ENCODE measurements around the gene MARCO.

MARCO gene, protein sequence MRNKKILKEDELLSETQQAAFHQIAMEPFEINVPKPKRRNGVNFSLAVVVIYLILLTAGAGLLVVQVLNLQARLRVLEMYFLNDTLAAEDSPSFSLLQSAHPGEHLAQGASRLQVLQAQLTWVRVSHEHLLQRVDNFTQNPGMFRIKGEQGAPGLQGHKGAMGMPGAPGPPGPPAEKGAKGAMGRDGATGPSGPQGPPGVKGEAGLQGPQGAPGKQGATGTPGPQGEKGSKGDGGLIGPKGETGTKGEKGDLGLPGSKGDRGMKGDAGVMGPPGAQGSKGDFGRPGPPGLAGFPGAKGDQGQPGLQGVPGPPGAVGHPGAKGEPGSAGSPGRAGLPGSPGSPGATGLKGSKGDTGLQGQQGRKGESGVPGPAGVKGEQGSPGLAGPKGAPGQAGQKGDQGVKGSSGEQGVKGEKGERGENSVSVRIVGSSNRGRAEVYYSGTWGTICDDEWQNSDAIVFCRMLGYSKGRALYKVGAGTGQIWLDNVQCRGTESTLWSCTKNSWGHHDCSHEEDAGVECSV

DNA sequence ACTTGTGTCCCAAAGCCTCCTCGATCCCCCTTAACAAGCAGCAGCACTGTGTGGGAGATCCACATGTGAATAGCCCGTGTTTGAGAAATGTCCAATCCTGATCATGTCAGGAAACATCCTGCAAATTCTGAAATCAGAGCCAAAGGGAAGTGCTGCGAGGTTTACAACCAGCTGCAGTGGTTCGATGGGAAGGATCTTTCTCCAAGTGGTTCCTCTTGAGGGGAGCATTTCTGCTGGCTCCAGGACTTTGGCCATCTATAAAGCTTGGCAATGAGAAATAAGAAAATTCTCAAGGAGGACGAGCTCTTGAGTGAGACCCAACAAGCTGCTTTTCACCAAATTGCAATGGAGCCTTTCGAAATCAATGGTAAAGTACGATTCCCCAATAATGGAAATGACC, at the start of gene MARCO:
TSS of gene MARCO (plus strand) at position 164 of the 400 bp plus-strand sequence. CDS start at position 271, 107 bp downstream.
- no peak for DNase-seq

DNA sequence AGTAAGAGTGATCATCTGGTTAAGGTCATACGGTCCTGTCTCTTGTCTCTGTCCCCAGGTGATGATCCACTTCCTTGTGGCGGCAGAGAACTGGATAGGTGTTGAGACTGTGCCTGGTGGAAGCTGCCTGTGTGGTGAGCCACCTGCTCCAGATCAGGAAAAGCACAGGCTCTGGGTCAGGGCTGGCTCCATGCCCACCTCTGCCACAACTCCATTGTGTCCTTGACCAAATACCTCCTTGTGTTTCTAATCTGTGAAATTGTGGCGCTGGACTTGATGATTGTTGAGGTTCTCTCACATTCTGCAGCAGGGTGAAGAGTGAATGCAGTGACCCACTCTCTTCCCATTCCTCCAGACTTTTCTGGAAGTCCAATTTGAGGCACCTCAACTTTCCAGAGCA, 48.9 kb upstream of the MARCO start:
- DNase-seq = no peak

DNA sequence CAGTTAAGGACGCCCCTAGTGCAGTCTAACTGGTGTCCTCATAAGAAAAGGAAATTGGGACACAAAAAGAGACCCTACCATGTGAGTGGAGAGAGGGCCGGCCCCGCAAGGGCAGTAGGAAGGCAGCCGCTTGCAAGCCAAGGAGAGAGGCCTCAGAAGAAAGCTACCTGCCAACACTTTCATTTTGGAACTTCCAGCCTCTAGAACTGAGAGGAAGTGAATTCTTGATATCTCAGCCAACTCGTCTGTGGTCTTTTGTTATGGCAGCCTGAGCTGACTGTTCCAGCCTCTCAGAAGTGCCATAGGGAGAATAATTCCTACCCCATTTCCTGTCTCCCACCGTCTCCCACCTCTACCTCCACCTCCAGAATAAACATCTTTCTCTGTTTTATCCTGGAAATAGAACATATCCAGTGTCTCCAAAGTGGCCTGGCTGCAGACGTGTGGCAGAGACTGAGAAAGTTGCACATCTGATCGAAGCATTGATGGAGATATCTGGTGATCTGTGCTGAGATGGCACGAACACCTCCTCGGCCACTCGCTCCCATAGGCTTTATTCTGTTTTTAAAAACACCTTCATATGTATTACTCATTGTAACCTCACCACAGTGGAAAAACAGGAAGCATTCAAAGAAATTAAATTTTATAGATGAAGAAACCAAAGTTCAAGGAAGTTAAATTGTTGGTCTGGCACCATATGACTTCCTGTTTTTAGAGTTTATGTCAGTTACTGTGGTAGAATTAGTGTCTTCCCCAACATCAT, 39.5 kb upstream of the MARCO start:
- DNase-seq = no peak

- no peak for DNase-seq
These were observed 39.0 kb upstream of the MARCO start for GRCh38 chr2:118903029-118903351.

- no peak for DNase-seq
These were observed 38.2 kb upstream of the MARCO start for GRCh38 chr2:118903551-118904479.

GRCh38 chr2:118905206-118905605, 36.8 kb upstream of the MARCO start:
- no peak for DNase-seq

GRCh38 chr2:118906186-118906585, 35.8 kb upstream of the MARCO start:
- DNase-seq = no peak

DNA sequence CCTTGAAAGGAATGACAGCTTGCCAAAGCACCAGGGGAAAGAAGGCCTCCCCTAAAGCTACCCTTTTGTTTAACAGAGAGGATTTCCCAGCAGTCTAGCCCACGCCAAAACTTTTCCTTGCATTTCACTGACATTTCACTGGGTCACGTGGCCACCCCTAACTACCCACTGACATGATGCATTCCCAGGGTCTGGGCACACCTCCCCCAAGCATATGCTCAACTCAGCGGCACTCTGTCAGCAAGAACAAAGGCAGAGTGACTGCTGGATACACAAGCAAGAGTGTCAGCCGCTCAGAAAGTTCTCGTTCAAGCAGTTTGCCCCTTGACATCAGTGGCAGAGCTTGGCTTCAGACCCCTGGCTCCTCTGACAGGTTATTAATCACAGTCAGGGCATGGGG, 34.2 kb upstream of the MARCO start:
- no peak for DNase-seq

DNA sequence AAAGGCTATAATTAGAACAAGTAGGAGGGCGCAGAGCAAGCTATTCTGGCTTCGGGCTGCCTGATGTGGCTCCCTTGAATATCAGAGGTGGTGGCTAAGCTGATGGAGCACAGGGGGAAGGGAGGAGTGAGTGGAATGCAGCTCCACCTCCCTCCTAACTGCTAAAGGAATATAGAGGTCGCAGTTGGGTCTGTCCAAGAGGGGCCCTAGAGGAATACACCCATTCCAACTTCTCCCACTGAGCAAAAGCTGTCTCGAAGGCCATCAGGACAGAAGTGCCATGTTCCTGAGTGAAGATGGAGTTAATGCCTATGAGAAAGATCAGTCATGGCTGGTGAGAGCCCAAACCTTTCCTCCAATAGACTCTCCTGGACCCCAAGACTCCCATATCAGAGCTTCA, 32.8 kb upstream of the MARCO start:
- no peak for DNase-seq

DNA sequence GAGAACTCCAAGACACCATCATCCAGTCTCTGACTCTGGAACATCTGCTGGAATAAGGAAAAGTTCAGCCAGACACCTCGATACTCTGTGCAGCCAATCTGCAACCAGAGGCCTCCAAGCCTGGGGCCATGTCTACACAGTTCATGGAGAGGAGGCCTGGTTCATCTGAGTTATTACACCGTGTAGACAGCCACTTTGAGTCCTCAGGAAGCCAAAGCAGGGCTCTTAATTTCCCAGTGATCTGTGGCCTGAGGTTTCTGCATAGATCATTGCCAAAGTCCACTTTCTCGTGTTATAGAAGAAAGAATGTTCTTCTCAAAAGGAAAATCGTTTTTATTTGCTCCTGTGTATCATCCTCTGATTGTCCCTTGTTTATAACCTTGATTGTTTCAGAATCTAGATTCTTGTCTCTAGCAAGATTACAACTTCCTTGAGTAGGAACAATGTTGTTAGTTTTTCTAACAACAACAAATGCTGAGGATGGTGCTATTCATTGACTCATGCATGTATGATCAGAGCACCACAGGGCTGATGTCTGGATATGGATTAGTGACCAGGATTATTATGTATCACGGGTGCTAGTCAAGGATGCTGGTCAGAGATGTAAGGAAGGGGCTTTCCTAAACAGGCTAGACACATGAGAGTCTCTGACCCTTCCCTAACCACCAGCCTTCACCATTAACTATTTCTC, 30.7 kb upstream of the MARCO start:
- no peak for DNase-seq

GRCh38 chr2:118911936-118912335, 30.1 kb upstream of the MARCO start:
- no peak for DNase-seq

DNA sequence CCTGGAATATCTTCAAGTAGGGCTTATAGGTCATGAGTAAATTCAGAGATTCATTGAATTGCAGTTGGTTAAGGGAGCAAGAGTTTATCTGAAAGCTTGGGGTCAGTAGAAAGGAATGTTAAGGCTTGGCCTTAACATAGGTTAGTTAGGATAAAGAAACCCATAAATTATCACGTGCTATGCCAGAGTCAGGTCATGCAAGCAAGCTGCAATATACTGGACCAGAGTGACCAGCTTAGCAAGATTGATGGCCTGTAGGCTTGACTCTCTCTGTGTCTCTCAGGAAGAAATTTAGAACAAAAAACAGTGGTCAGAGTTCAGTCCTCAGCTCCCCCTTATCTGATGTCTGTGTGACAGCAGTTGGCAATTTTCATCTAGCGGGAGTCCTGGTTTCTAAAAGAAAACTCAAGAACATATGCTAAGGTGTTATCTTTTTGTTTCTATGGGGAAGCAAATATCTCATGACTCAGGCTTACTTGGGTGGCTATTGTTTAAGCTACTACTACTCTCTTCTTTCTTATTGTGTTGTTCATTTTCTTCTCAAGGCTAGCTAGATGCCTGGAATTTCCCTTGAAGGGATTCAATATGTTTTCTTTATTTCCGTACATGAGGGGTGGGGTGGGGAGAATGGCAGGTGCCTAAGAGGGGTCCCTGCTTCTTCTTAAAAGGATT, 28.7 kb upstream of the MARCO start:
- no peak for DNase-seq

DNA sequence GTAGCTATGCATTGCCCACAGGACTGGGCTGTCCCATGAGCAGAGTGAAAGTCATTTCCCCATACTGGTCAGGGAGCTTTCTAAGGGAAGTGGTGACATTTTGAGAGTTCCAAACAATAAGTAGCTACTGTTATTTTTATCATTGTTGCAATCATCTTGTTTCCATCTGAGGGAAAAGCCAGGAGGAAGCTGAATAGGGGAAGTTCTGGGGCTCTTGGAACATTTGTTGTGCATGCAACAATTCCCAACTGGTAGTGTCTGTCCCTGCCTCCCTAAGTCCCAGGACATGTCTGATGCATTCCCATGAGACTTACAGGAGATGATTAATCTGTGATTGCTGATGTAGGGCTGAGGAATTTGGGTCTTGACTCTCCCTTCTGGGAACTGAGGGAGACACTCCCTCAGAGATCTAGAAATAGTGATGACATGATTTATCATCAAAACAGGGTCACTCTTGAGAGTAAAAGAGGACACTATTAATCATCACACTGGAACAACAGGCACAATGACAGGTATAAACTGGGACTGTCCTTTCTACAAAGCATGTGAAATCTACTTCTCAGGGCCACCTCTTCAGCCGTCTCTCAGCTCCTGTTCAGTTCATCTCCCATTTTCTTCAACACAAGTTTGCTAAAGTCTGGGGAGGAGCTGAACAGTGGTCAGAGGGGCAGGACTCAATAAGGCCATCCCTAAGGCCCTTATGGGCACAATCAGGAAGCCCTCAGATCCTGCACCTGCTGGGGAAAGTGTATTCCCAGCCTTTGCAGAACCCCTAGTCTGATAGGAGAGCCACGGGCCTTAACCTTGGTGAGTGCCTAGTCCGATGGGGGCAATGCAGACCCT, 28.0 kb upstream of the MARCO start:
- no peak for DNase-seq

- DNase-seq = no peak
These were observed 27.1 kb upstream of the MARCO start for GRCh38 chr2:118914721-118915453.

GRCh38 chr2:118918017-118918416, 24.0 kb upstream of the MARCO start:
- no peak for DNase-seq

DNA sequence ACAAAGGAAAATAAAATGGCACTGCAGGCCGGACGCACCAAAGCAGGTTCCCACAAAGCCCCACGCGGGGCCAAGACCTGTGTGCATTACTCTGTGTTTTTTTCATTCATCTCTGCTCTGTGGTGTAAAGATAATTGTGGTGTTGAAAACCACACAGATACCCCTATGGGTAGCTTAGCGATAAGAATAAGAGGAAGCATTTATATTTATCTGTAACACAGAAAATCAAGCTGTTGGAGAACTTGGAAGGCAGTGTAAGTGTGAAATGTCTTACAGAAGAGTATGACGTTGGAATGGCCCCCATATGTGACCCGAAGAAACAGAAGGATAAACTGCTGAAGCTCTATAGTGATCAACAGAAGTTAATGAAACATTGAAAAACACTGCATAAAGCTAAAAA, 20.3 kb upstream of the MARCO start:
- no peak for DNase-seq

DNA sequence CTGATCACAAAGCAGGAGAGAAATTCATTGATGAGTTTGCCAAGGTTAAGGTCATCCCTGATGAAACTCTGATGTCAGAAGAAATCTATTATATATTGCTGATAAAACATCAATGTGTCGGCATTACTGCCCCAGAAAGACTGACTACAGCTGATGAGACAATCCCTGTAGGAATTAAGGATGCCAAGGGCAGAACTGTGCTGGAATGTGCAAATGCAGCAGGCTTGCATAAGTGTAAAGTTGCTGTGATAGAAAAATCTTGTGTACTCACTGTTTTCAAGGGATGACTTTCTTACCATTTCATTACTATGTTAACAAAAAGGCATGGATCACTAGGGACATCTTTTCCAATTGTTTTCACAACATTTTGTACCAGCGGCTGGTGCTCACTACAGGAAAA, 19.7 kb upstream of the MARCO start:
- DNase-seq = no peak

DNA sequence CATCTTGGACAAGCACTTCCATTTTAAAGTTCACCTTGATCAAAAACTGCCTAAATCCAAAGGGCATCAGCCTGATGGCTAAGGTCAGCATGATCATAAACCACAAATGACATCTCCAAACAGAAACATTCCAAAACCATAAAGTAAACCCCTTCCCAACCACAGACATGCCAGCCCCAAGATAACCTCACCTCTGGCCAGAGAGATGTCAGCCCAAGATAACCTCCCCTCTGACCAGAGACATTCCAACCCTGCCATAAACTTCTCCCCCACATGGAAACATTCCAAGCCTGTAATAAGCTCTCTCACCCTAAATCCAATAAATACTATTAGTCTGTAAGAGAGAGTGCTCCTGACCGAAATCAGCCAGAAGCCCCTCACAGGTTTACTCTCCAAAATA, 18.6 kb upstream of the MARCO start:
- no peak for DNase-seq

GRCh38 chr2:118925476-118925875, 16.5 kb upstream of the MARCO start:
- DNase-seq = no peak

- DNase-seq = no peak
These were observed 16.0 kb upstream of the MARCO start for GRCh38 chr2:118925981-118926380.

Measured in stimulated activated CD4-positive, alpha-beta T cell treated with anti-CD3 and anti-CD28 coated beads, Interleukin-4, amount 100 ng/mL, for 1 hour (primary cell).